ENCODE data around the gene MAGEA2B. TPM values are rescaled to one million over a fixed set of nuclear protein-coding genes. Genes with fewer than 3 reads are reported as not detected.
"Not testable (repeated sequence)": the region's sequence is repeated elsewhere in the genome, so short reads cannot be mapped to it uniquely, and the experiment has no call there.

Gene MAGEA2B, protein sequence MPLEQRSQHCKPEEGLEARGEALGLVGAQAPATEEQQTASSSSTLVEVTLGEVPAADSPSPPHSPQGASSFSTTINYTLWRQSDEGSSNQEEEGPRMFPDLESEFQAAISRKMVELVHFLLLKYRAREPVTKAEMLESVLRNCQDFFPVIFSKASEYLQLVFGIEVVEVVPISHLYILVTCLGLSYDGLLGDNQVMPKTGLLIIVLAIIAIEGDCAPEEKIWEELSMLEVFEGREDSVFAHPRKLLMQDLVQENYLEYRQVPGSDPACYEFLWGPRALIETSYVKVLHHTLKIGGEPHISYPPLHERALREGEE
- not detected in 2 replicates for total RNA-seq (2014; rRNA removed; shearing (Covaris generic); ENCODE audit: low replicate concordance)

DNA sequence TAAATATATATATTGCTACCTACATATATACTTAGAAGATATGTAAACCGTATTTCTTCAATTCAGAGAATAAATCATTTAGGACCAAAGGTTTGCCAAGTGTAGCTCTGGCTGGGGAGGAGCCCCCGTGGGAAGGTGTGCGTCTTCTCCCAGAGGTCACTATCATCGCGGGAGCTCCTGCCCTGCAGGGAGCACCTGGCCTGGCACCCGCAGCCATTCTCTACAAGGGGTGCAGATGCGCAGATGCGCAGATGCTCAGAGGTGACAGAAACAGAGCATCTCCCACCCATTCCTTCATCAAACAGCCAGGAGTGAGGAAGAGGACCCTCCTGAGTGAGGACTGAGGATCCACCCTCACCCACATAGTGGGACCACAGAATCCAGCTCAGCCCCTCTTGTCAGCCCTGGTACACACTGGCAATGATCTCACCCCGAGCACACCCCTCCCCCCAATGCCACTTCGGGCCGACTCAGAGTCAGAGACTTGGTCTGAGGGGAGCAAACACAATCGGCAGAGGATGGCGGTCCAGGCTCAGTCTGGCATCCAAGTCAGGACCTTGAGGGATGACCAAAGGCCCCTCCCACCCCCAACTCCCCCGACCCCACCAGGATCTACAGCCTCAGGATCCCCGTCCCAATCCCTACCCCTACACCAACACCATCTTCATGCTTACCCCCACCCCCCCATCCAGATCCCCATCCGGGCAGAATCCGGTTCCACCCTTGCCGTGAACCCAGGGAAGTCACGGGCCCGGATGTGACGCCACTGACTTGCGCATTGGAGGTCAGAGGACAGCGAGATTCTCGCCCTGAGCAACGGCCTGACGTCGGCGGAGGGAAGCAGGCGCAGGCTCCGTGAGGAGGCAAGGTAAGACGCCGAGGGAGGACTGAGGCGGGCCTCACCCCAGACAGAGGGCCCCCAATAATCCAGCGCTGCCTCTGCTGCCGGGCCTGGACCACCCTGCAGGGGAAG, at the start of gene MAGEA2B:
MAGEA2B (plus strand) TSS at position 814 of the 973 bp plus-strand sequence. CDS start 2,479 bp downstream, outside the sequence.
- DNase-seq (ENCODE audit: low read depth); in situ Hi-C loops (cut with HindIII; ENCODE audit: low pct_unique_long_range_greater_than_20kb, low sequenced_read_pairs): not testable (repeated sequence)

- no peak for DNase-seq (ENCODE audit: low read depth)
- in situ Hi-C loops (cut with HindIII; ENCODE audit: low pct_unique_long_range_greater_than_20kb, low sequenced_read_pairs) = no loop called here
Measured at GRCh38 chrX:152674135-152674534, 40.3 kb upstream of the MAGEA2B start.

DNA sequence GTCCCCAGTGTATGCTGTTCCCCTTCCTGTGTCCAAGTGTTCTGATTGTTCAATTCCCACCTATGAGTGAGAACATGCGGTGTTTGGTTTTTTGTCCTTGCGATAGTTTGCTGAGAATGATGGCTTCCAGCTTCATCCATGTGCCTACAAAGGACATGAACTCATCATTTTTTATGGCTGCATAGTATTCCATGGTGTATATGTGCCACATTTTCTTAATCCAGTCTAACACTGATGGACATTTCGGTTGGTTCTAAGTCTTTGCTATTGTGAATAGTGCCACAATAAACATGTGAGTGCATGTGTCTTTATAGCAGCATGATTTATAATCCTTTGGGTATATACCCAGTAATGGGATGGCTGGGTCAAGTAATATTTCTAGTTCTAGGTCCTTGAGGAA, 39.8 kb upstream of the MAGEA2B start:
- in situ Hi-C loops (cut with HindIII; ENCODE audit: low pct_unique_long_range_greater_than_20kb, low sequenced_read_pairs); DNase-seq (ENCODE audit: low read depth): not testable (repeated sequence)

GRCh38 chrX:152681012-152681411, 33.4 kb upstream of the MAGEA2B start:
- DNase-seq (ENCODE audit: low read depth); in situ Hi-C loops (cut with HindIII; ENCODE audit: low pct_unique_long_range_greater_than_20kb, low sequenced_read_pairs): not testable (repeated sequence)

DNA sequence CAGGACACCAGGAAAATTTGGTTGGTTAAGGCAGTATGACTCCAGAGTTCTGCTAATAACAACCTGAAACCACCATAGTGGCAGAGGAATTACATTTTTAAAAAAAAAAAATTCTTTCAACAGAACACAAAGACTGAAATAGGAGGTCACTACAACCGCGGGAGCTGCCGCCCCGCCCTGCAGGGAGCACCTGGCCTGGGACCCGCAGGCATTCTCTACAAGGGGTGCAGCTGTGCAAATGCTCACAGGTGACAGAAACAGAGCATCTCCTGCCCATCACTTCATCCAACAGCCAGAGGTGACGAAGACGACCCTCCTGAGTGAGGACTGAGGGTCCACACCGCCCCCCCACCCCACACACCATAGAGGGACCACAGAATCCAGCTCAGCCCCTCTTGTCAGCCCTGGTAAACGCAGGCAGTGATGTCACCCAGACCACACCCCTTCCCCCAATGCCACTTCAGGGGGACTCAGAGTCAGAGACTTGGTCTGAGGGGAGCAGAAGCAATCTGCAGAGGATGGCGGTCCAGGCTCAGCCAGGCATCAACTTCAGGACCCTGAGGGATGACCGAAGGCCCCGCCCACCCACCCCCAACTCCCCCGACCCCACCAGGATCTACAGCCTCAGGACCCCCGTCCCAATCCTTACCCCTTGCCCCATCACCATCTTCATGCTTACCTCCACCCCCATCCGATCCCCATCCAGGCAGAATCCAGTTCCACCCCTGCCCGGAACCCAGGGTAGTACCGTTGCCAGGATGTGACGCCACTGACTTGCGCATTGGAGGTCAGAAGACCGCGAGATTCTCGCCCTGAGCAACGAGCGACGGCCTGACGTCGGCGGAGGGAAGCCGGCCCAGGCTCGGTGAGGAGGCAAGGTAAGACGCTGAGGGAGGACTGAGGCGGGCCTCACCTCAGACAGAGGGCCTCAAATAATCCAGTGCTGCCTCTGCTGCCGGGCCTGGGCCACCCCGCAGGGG, 16.2 kb upstream of the MAGEA2B start, which contains the start of gene MAGEA3:
MAGEA3 (plus strand) TSS at position 843 of the 980 bp plus-strand sequence. CDS start 2,039 bp downstream, outside the sequence.
- in situ Hi-C loops (cut with HindIII; ENCODE audit: low pct_unique_long_range_greater_than_20kb, low sequenced_read_pairs); DNase-seq (ENCODE audit: low read depth): not testable (repeated sequence)

DNA sequence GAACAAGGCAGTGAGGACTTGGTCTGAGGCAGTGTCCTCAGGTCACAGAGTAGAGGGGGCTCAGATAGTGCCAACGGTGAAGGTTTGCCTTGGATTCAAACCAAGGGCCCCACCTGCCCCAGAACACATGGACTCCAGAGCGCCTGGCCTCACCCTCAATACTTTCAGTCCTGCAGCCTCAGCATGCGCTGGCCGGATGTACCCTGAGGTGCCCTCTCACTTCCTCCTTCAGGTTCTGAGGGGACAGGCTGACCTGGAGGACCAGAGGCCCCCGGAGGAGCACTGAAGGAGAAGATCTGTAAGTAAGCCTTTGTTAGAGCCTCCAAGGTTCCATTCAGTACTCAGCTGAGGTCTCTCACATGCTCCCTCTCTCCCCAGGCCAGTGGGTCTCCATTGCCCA, 14.0 kb upstream of the MAGEA2B start:
- DNase-seq (ENCODE audit: low read depth); in situ Hi-C loops (cut with HindIII; ENCODE audit: low pct_unique_long_range_greater_than_20kb, low sequenced_read_pairs): not testable (repeated sequence)

DNA sequence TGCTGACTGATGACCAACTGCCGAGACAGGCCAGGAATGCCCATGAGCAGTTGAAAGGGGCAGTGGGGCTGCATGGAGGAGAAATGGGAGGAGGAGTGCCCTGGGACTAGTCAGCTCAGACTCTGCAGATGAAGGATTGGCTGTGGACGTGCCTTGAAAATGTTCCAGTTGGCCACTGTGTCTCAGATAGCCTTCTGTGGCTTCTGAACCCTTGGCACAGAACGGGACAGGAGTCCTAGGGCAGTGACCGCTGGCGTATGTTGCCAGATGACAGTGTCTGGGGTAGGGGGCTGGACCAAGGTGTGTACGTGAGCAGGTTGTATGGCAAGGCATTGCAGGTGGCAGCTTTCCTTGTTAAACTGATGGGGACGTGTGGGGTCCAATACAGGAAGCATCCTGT, 7.9 kb upstream of the MAGEA2B start:
- DNase-seq (ENCODE audit: low read depth); in situ Hi-C loops (cut with HindIII; ENCODE audit: low pct_unique_long_range_greater_than_20kb, low sequenced_read_pairs): not testable (repeated sequence)

DNA sequence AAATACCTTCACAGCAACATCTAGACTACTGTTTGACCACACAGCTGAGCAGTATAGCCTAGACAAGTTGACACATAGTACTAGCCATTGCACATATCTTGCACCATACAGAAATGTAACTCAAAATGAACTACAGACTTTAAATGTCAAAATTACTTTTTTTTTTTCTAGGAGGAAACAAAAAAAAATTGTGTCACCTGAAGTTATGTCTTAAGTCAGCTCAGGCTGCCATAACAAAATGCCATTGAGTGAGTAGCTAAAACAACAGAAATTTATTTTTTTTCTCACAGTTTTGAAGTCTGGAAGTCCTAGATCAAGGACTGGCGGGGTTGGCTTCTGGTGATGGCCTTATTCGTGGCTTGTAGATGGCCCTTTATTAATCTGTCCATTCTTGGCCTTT, 5.3 kb upstream of the MAGEA2B start, which contains the start of gene CSAG2:
CSAG2 (minus strand) TSS at position 101 of the 400 bp plus-strand sequence. CDS start 161 bp downstream, outside the sequence.
- in situ Hi-C loops (cut with HindIII; ENCODE audit: low pct_unique_long_range_greater_than_20kb, low sequenced_read_pairs); DNase-seq (ENCODE audit: low read depth): not testable (repeated sequence)

- DNase-seq (ENCODE audit: low read depth); in situ Hi-C loops (cut with HindIII; ENCODE audit: low pct_unique_long_range_greater_than_20kb, low sequenced_read_pairs): not testable (repeated sequence)
Measured at GRCh38 chrX:152713195-152713594, 1.2 kb upstream of the MAGEA2B start.

- in situ Hi-C loops (cut with HindIII; ENCODE audit: low pct_unique_long_range_greater_than_20kb, low sequenced_read_pairs) = no loop called here
- DNase-seq (ENCODE audit: low read depth) = no peak
Measured at GRCh38 chrX:152725409-152725808, 11.0 kb downstream of the MAGEA2B start.

DNA sequence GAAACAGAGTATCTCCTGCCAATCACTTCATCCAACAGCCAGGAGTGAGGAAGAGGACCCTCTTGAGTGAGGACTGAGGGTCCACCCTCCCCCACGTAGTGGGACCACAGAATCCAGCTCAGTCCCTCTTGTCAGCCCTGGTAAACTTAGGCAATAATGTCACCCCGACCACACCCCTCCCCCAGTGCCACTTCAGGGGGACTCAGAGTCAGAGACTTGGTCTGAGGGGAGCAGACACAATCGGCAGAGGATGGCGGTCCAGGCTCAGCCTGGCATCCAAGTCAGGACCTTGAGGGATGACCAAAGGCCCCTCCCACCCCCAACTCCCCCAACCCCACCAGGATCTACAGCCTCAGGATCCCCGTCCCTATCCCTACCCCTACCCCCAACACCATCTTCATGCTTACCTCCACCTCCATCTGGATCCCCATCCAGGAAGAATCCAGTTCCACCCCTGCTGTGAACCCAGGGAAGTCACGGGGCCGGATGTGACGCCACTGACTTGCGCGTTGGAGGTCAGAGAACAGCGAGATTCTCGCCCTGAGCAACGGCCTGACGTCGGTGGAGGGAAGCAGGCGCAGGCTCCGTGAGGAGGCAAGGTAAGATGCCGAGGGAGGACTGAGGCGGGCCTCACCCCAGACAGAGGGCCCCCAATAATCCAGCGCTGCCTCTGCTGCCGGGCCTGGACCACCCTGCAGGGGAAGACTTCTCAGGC, 19.0 kb downstream of the MAGEA2B start, which contains the start of the genes CSAG1 and MAGEA12:
CSAG1 (minus strand) TSS at position 461 of the 715 bp plus-strand sequence. CDS start 1,261 bp downstream, outside the sequence.
MAGEA12 (plus strand) TSS at position 497 of the 715 bp plus-strand sequence. CDS start 2,405 bp downstream, outside the sequence.
- DNase-seq (ENCODE audit: low read depth) = no peak
- in situ Hi-C loops (cut with HindIII; ENCODE audit: low pct_unique_long_range_greater_than_20kb, low sequenced_read_pairs) = no loop called here

DNA sequence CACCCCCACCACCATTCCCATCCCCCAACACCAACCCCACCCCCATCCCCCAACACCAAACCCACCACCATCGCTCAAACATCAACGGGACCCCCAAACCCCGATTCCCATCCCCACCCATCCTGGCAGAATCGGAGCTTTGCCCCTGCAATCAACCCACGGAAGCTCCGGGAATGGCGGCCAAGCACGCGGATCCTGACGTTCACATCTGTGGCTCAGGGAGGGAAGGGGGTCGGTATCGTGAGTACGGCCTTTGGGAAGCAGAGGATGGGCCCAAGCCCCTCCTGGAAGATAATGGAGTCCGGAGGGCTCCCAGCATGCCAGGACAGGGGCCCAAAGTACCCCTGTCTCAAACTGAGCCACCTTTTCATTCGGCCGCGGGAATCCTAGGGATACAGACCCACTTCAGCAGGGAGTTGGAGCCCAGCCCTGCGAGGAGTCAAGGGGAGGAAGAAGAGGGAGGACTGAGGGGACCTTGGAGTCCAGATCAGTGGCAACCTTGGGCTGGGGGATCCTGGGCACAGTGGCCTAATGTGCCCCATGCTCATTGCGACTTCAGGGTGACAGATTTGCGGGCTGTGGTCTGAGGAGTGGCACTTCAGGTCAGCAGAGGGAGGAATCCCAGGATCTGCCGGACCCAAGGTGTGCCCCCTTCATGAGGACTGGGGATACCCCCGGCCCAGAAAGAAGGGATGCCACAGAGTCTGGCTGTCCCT, 19.9 kb downstream of the MAGEA2B start:
- DNase-seq (ENCODE audit: low read depth); in situ Hi-C loops (cut with HindIII; ENCODE audit: low pct_unique_long_range_greater_than_20kb, low sequenced_read_pairs): not testable (repeated sequence)

GRCh38 chrX:152735101-152735500, 20.7 kb downstream of the MAGEA2B start:
- in situ Hi-C loops (cut with HindIII; ENCODE audit: low pct_unique_long_range_greater_than_20kb, low sequenced_read_pairs) = no loop called here
- DNase-seq (ENCODE audit: low read depth) = no peak

DNA sequence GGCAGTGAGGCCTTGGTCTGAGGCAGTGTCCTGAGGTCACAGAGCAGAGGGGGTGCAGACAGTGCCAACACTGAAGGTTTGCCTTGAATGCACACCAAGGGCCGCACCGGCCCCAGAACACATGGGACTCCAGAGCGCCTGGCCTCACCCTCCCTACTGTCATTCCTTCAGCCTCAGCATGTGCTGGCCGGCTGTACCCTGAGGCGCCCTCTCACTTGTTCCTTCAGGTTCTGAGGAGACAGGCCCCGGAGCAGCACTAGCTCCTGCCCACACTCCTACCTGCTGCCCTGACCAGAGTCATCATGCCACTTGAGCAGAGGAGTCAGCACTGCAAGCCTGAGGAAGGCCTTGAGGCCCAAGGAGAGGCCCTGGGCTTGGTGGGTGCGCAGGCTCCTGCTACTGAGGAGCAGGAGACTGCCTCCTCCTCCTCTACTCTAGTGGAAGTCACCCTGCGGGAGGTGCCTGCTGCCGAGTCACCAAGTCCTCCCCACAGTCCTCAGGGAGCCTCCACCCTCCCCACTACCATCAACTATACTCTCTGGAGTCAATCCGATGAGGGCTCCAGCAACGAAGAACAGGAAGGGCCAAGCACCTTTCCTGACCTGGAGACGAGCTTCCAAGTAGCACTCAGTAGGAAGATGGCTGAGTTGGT, 21.6 kb downstream of the MAGEA2B start:
- in situ Hi-C loops (cut with HindIII; ENCODE audit: low pct_unique_long_range_greater_than_20kb, low sequenced_read_pairs) = no loop called here
- DNase-seq (ENCODE audit: low read depth) = no peak

DNA sequence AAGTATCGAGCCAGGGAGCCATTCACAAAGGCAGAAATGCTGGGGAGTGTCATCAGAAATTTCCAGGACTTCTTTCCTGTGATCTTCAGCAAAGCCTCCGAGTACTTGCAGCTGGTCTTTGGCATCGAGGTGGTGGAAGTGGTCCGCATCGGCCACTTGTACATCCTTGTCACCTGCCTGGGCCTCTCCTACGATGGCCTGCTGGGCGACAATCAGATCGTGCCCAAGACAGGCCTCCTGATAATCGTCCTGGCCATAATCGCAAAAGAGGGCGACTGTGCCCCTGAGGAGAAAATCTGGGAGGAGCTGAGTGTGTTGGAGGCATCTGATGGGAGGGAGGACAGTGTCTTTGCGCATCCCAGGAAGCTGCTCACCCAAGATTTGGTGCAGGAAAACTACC, 22.1 kb downstream of the MAGEA2B start:
- in situ Hi-C loops (cut with HindIII; ENCODE audit: low pct_unique_long_range_greater_than_20kb, low sequenced_read_pairs); DNase-seq (ENCODE audit: low read depth): not testable (repeated sequence)

GRCh38 chrX:152738560-152738959, 24.1 kb downstream of the MAGEA2B start:
- in situ Hi-C loops (cut with HindIII; ENCODE audit: low pct_unique_long_range_greater_than_20kb, low sequenced_read_pairs) = no loop called here
- no peak for DNase-seq (ENCODE audit: low read depth)
